Muscle layer of duodenum (tissue), 2 donors: Measurements from ENCODE around the gene ZNF367.

Experiments used
- H3K27ac ChIP-seq: one replicate; pipeline ENCODE4 v1.7.0; 2013; ENCODE audit warnings: mild to moderate bottlenecking, low read length
- H3K27me3 ChIP-seq: one replicate; pipeline ENCODE4 v1.7.0; 2013; ENCODE audit warnings: low read depth, mild to moderate bottlenecking, control low read depth, low read length
- H3K36me3 ChIP-seq, 2 donors: one replicate each; pipeline ENCODE4 v1.7.0; 2013; ENCODE audit warnings: low read length in 2 of 2, control low read depth in 1 of 2, mild to moderate bottlenecking in 1 of 2; ENCODE audit not compliant: insufficient read depth in 2 of 2, control insufficient read depth in 1 of 2
- H3K4me1 ChIP-seq, 2 donors: one replicate each; pipeline ENCODE4 v1.7.0; 2013; ENCODE audit warnings: low read length in 2 of 2, mild to moderate bottlenecking in 2 of 2, control low read depth in 1 of 2, moderate library complexity in 1 of 2; ENCODE audit not compliant: insufficient read depth in 2 of 2, control insufficient read depth in 1 of 2
- H3K4me3 ChIP-seq, 2 donors: one replicate each; pipeline ENCODE4 v1.7.0; 2013; ENCODE audit warnings: low read length in 2 of 2, low read depth in 1 of 2, mild to moderate bottlenecking in 1 of 2
- H3K9me3 ChIP-seq, 2 donors: one replicate each; pipeline ENCODE4 v1.7.0; 2013; ENCODE audit warnings: low read length in 2 of 2, control low read depth in 1 of 2, mild to moderate bottlenecking in 1 of 2; ENCODE audit not compliant: control insufficient read depth in 1 of 2
- donor health status: healthy.

Gene ZNF367

GRCh38 chr9:96394832-96395496, 23.2 kb downstream of the ZNF367 start:
- Histone ChIP-seq H3K27ac (no peak overlapping the region), H3K4me3 (no peak overlapping the region), H3K4me1 (no peaks in the 10 kb centered on the region), H3K9me3 (no peaks in the 10 kb centered on the region), H3K27me3 (no peaks in the 10 kb centered on the region), H3K36me3 (no peaks in the 10 kb centered on the region)

- H3K27ac ChIP-seq, result no peak overlapping the region
- no peaks in the 10 kb centered on the region for H3K27me3 ChIP-seq
- no peaks in the 10 kb centered on the region for H3K4me1 ChIP-seq
- no peak overlapping the region for H3K4me3 ChIP-seq
- H3K36me3 ChIP-seq, result no peaks in the 10 kb centered on the region
- H3K9me3 ChIP-seq, result no peaks in the 10 kb centered on the region
These were observed 25.9 kb downstream of the ZNF367 start for GRCh38 chr9:96392263-96392662.

GRCh38 chr9:96391021-96391765, 27.0 kb downstream of the ZNF367 start:
- H3K27me3 ChIP-seq, result no peaks in the 10 kb centered on the region
- H3K4me1 ChIP-seq, result no peaks in the 10 kb centered on the region
- no peaks in the 10 kb centered on the region for H3K9me3 ChIP-seq
- H3K4me3 ChIP-seq, result no peak overlapping the region
- H3K27ac ChIP-seq, result peak overlapping the region; percentile 71
- H3K36me3 ChIP-seq, result no peaks in the 10 kb centered on the region

GRCh38 chr9:96388144-96388543, 30.0 kb downstream of the ZNF367 start:
- Histone ChIP-seq H3K4me3 (no peak overlapping the region), H3K27me3 (no peaks in the 10 kb centered on the region), H3K27ac (no peak overlapping the region), H3K4me1 (no peaks in the 10 kb centered on the region), H3K36me3 (no peaks in the 10 kb centered on the region), H3K9me3 (no peaks in the 10 kb centered on the region)

- Histone ChIP-seq H3K4me1 (peaks cover 6 to 10% of the 10 kb centered on the region in 2 donors), H3K27me3 (no peaks in the 10 kb centered on the region), H3K4me3 (no peak overlapping the region), H3K9me3 (no peaks in the 10 kb centered on the region), H3K27ac (no peak overlapping the region), H3K36me3 (no peaks in the 10 kb centered on the region)
These were observed 32.0 kb downstream of the ZNF367 start for GRCh38 chr9:96386157-96386556.

- Histone ChIP-seq H3K27me3 (no peaks in the 10 kb centered on the region), H3K27ac (peak within 1 kb of the TSS; percentile 88), H3K4me1 (peaks cover 6 to 10% of the 10 kb centered on the region in 2 donors), H3K9me3 (no peaks in the 10 kb centered on the region), H3K36me3 (no peaks in the 10 kb centered on the region), H3K4me3 (peak within 1 kb of the TSS; percentile 79 to 96)
These were observed 34.8 kb downstream of the ZNF367 start, which contains the start of gene SLC35D2 for GRCh38 chr9:96383165-96383942. SLC35D2 (minus strand) TSS chr9:96383711; CDS start chr9:96383634, 77 bp downstream.

- peak overlapping the region; percentile 79 to 96 for H3K4me3 ChIP-seq
- no peaks in the 10 kb centered on the region for H3K27me3 ChIP-seq
These were observed 35.4 kb downstream of the ZNF367 start for GRCh38 chr9:96382839-96383164.

GRCh38 chr9:96382175-96382574, 36.0 kb downstream of the ZNF367 start:
- Histone ChIP-seq H3K27me3 (no peaks in the 10 kb centered on the region), H3K9me3 (no peaks in the 10 kb centered on the region), H3K4me3 (peak overlapping the region; percentile 79 to 96), H3K27ac (peak overlapping the region; percentile 8), H3K36me3 (peaks cover 0 to 5% of the 10 kb centered on the region in 2 donors), H3K4me1 (peaks cover 6 to 14% of the 10 kb centered on the region in 2 donors)

More at GRCh38 chr9:96382839-96383164, 35.4 kb downstream of the ZNF367 start:
- Histone ChIP-seq H3K27ac (peak overlapping the region; percentile 88), H3K4me1 (peaks cover 6 to 10% of the 10 kb centered on the region in 2 donors), H3K36me3 (peaks cover 0 to under 1% of the 10 kb centered on the region in 2 donors), H3K9me3 (no peaks in the 10 kb centered on the region)

GRCh38 chr9:96381696-96382095, 36.5 kb downstream of the ZNF367 start:
- peaks cover 6 to 14% of the 10 kb centered on the region in 2 donors for H3K4me1 ChIP-seq
- peak overlapping the region in 1 of 2 donors; percentile 23 for H3K4me3 ChIP-seq
- H3K27ac ChIP-seq, result peak overlapping the region; percentile 8
- H3K27me3 ChIP-seq, result no peaks in the 10 kb centered on the region
- peaks cover 0 to 5% of the 10 kb centered on the region in 2 donors for H3K36me3 ChIP-seq
- H3K9me3 ChIP-seq, result no peaks in the 10 kb centered on the region

- Histone ChIP-seq H3K27ac (no peak overlapping the region), H3K4me3 (no peak overlapping the region), H3K9me3 (no peaks in the 10 kb centered on the region), H3K27me3 (no peaks in the 10 kb centered on the region), H3K36me3 (peaks cover 0 to 5% of the 10 kb centered on the region in 2 donors), H3K4me1 (peaks cover 6 to 14% of the 10 kb centered on the region in 2 donors)
These were observed 37.0 kb downstream of the ZNF367 start for GRCh38 chr9:96381125-96381524.

- Histone ChIP-seq H3K9me3 (no peaks in the 10 kb centered on the region), H3K36me3 (peaks cover 0 to 5% of the 10 kb centered on the region in 2 donors), H3K4me3 (no peak overlapping the region), H3K27me3 (no peaks in the 10 kb centered on the region), H3K27ac (no peak overlapping the region), H3K4me1 (peaks cover 6 to 14% of the 10 kb centered on the region in 2 donors)
These were observed 38.7 kb downstream of the ZNF367 start for GRCh38 chr9:96379461-96379860.
